ENCODE data around the gene RBX1. TPM values are rescaled to one million over a fixed set of nuclear protein-coding genes. Genes with fewer than 3 reads are reported as not detected.
A peak's percentile ranks its signal among the peaks of the same experiment; 100 is the strongest.

RBX1 gene
- total and polyA plus RNA-seq, 2 of the 4 experiments (the other 2 are of a cell fraction): 72.4 to 84.5 TPM

DNA sequence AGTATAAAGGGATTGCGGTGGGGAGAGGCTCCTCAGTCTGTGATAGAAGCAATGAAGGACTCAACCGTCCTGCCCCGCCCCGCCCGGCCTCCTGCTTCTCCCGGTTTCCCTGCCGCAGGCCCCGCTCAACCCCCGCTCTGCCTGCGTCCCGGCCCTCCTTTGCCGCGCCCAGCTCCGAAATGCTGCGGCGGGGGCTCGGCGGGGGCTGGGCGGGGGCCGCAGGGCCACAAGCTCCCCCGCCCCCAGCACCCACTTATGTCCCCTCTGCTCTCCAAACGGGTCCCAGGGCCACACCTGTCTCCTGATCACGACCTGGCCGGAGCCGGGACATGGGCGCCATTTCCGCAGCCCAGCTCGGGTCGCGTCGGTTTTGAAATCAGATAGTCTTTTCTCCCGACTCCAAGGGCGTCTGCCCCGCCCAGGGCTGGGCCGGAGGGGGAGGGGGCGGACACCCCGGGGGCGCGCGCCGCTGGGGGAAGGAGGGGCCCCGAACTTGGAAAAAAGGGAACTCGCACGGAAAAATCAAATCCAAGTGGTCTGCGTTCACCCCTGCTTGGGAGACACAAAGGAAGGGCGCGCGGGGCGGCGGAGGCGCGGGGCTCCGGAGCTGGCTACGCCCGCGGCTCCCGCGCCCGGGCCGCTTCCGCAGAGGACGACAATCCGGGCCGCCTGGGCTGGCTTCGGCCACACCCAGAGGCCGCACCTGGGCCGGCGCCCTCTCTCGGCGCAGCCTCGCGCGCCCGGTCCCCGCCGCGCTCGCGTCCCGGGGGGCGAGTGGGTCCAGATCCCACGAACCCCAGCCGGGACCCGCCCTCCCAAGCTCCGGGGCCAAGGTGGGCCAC, 70.7 kb downstream of the RBX1 start:
- H2AK5ac ChIP-seq (ENCODE audit: low read depth, low read length): peak overlapping the region; percentile 93
- ChIA-PET CTCF (no interaction called here), POLR2A (ENCODE audit: unreplicated experiment) (interaction anchor here (0.8 to 1.4 kb wide), 2 partner anchors 9 to 70 kb away, joined by 3 read pairs; no protein-coding TSS in a partner anchor)
- peaks cover 0 to 14% of the 10 kb centered on the region in 2 experiments; a peak in 2 of 4 replicates for H3K79me1 ChIP-seq (ENCODE audit: low read depth in 1 of 2, low read length in 2 of 2)
- peak overlapping the region; percentile 74 for H4K5ac ChIP-seq (ENCODE audit: low read depth, low read length)
- H3K18ac ChIP-seq (ENCODE audit: low read depth, low read length): peak overlapping the region; percentile 69
- H3K27me3 ChIP-seq (ENCODE audit: control insufficient read depth, insufficient read depth, low read length): no peaks in the 10 kb centered on the region
- no peaks in the 10 kb centered on the region for H3K36me3 ChIP-seq (ENCODE audit: control insufficient read depth, insufficient read depth, low read length)
- 1% methylated on average over 44 of the region's 85 CpGs; no CpG with 5 or more reads in 1 of the 2 experiments for WGBS, 2 experiments (ENCODE audit: extremely low coverage in 2 of 2, insufficient read length in 1 of 2)
- peak overlapping the region; percentile 84 for H3K9ac ChIP-seq (ENCODE audit: low read depth, low read length)
- in situ Hi-C loops (cut with MboI; ENCODE audit: low sequenced_read_pairs): no loop called here
- peak; percentile 16 for DNase-seq
- intact Hi-C loops (cut with micrococcal nuclease): loop anchor here (1.0 to 5.0 kb wide), 2 partner anchors 69 to 70 kb away; partner anchors contain the start of gene RBX1
- H3K14ac ChIP-seq (replicated peaks; ENCODE audit: low read depth, low read length): peak overlapping the region; percentile 94
- TF ChIP-seq SMC3 (IDR thresholded peaks at IDR 0.05; ENCODE audit: low read depth, low read length) (no peak), MAZ (IDR thresholded peaks at IDR 0.05; ENCODE audit: borderline replicate concordance, low read depth, low read length) (no peak), CEBPB (IDR thresholded peaks at IDR 0.05; ENCODE audit: low read depth, low read length) (no peak), RCOR1 (IDR thresholded peaks at IDR 0.05; ENCODE audit: insufficient replicate concordance, low read length) (no peak)
- TF ChIP-seq, protein P1, sequence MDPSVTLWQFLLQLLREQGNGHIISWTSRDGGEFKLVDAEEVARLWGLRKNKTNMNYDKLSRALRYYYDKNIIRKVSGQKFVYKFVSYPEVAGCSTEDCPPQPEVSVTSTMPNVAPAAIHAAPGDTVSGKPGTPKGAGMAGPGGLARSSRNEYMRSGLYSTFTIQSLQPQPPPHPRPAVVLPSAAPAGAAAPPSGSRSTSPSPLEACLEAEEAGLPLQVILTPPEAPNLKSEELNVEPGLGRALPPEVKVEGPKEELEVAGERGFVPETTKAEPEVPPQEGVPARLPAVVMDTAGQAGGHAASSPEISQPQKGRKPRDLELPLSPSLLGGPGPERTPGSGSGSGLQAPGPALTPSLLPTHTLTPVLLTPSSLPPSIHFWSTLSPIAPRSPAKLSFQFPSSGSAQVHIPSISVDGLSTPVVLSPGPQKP (IDR thresholded peaks at IDR 0.05; ENCODE audit: borderline replicate concordance, low read depth, low read length): no peak
- peak overlapping the region; percentile 97 for H3K23ac ChIP-seq (ENCODE audit: low read depth, low read length)
- peak overlapping the region; percentile 60; the same call in 2 of the 3 replicates for H2BK15ac ChIP-seq (ENCODE audit: low read depth, low read length)
- dilution Hi-C loops (cut with HindIII; ENCODE audit: low sequenced_read_pairs, unreplicated experiment): no loop called here
- H4K8ac ChIP-seq (ENCODE audit: low read depth in 2 of 2, low read length in 2 of 2): peak overlapping the region; percentile 88 to 96
- ATAC-seq (ENCODE audit: low read depth): peak; percentile 79
- H3K4ac ChIP-seq (ENCODE audit: low read depth, low read length): peak overlapping the region; percentile 95
- H2BK20ac ChIP-seq (ENCODE audit: low read depth, low read length): no peak overlapping the region
- peak overlapping the region; percentile 96 for H2AK9ac ChIP-seq (replicated peaks; ENCODE audit: low read depth, low read length, poor library complexity)
- H3K4me3 ChIP-seq (ENCODE audit: insufficient read depth, low read depth, low read length): peak overlapping the region; percentile 54
- peak overlapping the region; percentile 80 for H3K56ac ChIP-seq (ENCODE audit: extremely low read depth, insufficient read depth, low read length)
- no peaks in the 10 kb centered on the region for H4K20me1 ChIP-seq (ENCODE audit: insufficient read depth, low read length)
- peak overlapping the region; percentile 65 for H3K27ac ChIP-seq (ENCODE audit: insufficient read depth, low read length)
- H4K91ac ChIP-seq (ENCODE audit: insufficient read depth, low read depth, low read length): peak overlapping the region; percentile 74
- no peaks in the 10 kb centered on the region for H3K9me3 ChIP-seq (ENCODE audit: control insufficient read depth, insufficient read depth, low read length)
- H3K4me2 ChIP-seq (ENCODE audit: low read depth, low read length): peak overlapping the region; percentile 91
- no TSS peak for BruUV-seq (replicated peaks)
- peak overlapping the region; percentile 61; the same call in 1 of the 2 replicates for H2BK120ac ChIP-seq (ENCODE audit: low read depth, low read length)
- peaks cover 9% of the 10 kb centered on the region for H3K4me1 ChIP-seq (ENCODE audit: control insufficient read depth, insufficient read depth, low read length)
- peak overlapping the region; percentile 88 for H2AFZ ChIP-seq (replicated peaks; ENCODE audit: low read length, poor library complexity)
- peaks cover 7% of the 10 kb centered on the region for H3K9me1 ChIP-seq (ENCODE audit: insufficient read depth, low read length)
- peak overlapping the region; percentile 56 for H2BK5ac ChIP-seq (ENCODE audit: low read depth, low read length, poor library complexity, severe bottlenecking)

All from IMR-90 (cell line).